ENCODE data around the gene DRC1.

The DRC1 gene

GRCh38 chr2:26411419-26411818 lies 9.7 kb downstream of the DRC1 start:
- H3K4me3 ChIP-seq (ENCODE audit: low read depth, low read length): no peak overlapping the region
- in situ Hi-C loops (cut with HindIII; ENCODE audit: low sequenced_read_pairs): no loop called here
- DNase-seq (ENCODE audit: low read depth, low spot score): no peak
- TF ChIP-seq CTCF (IDR thresholded peaks at IDR 0.05; ENCODE audit: low read depth, low read length): no peak

- no peak for DNase-seq (ENCODE audit: low read depth, low spot score)
- no peak for TF ChIP-seq CTCF (IDR thresholded peaks at IDR 0.05; ENCODE audit: low read depth, low read length)
- in situ Hi-C loops (cut with HindIII; ENCODE audit: low sequenced_read_pairs): no loop called here
- no peak overlapping the region for H3K4me3 ChIP-seq (ENCODE audit: low read depth, low read length)
Observed at GRCh38 chr2:26412091-26412673, 10.5 kb downstream of the DRC1 start.

GRCh38 chr2:26414311-26414710 lies 12.6 kb downstream of the DRC1 start:
- DNase-seq (ENCODE audit: low read depth, low spot score): no peak
- no peak for TF ChIP-seq CTCF (IDR thresholded peaks at IDR 0.05; ENCODE audit: low read depth, low read length)
- in situ Hi-C loops (cut with HindIII; ENCODE audit: low sequenced_read_pairs): no loop called here
- H3K4me3 ChIP-seq (ENCODE audit: low read depth, low read length): no peak overlapping the region

GRCh38 chr2:26421961-26422360 lies 20.2 kb downstream of the DRC1 start:
- in situ Hi-C loops (cut with HindIII; ENCODE audit: low sequenced_read_pairs): no loop called here
- no peak for TF ChIP-seq CTCF (IDR thresholded peaks at IDR 0.05; ENCODE audit: low read depth, low read length)
- no peak for DNase-seq (ENCODE audit: low read depth, low spot score)
- H3K4me3 ChIP-seq (ENCODE audit: low read depth, low read length): no peak overlapping the region

- in situ Hi-C loops (cut with HindIII; ENCODE audit: low sequenced_read_pairs): no loop called here
- DNase-seq (ENCODE audit: low read depth, low spot score): no peak
- TF ChIP-seq CTCF (IDR thresholded peaks at IDR 0.05; ENCODE audit: low read depth, low read length): no peak
- no peak overlapping the region for H3K4me3 ChIP-seq (ENCODE audit: low read depth, low read length)
Observed at GRCh38 chr2:26422947-26423629, 21.4 kb downstream of the DRC1 start.

GRCh38 chr2:26423750-26424149 lies 22.0 kb downstream of the DRC1 start:
- no peak for DNase-seq (ENCODE audit: low read depth, low spot score)
- no peak for TF ChIP-seq CTCF (IDR thresholded peaks at IDR 0.05; ENCODE audit: low read depth, low read length)
- in situ Hi-C loops (cut with HindIII; ENCODE audit: low sequenced_read_pairs): no loop called here
- no peak overlapping the region for H3K4me3 ChIP-seq (ENCODE audit: low read depth, low read length)
